GM12872 (cell line): ENCODE data around the gene IFIT1B.

Experiments
- CTCF ChIP-seq: IDR thresholded peaks from 3 replicates; pipeline ENCODE4 v1.5.1; 2011; ENCODE audit warnings: low read depth, mild to moderate bottlenecking, low read length, moderate library complexity; ENCODE audit not compliant: insufficient read depth

IFIT1B gene, protein sequence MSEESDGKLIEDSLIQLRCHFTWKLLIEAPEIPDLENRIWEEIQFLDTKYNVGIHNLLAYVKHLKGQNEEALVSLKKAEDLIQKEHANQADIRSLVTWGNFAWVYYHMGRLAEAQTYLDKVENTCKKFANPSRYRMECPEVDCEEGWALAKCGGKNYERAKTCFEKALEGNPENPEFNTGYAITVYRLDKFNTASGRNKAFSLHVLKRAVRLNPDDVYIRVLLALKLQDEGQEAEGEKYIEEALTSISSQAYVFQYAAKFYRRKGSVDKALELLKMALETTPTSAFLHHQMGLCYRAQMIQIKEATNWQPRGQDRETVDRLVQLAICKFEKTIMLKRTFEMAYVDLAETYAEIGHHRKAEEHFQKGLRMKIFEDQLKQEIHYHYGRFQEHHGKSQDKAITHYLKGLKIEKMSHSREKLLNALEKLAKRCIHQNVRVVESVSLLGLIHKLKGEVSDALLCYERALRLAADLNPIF

DNA sequence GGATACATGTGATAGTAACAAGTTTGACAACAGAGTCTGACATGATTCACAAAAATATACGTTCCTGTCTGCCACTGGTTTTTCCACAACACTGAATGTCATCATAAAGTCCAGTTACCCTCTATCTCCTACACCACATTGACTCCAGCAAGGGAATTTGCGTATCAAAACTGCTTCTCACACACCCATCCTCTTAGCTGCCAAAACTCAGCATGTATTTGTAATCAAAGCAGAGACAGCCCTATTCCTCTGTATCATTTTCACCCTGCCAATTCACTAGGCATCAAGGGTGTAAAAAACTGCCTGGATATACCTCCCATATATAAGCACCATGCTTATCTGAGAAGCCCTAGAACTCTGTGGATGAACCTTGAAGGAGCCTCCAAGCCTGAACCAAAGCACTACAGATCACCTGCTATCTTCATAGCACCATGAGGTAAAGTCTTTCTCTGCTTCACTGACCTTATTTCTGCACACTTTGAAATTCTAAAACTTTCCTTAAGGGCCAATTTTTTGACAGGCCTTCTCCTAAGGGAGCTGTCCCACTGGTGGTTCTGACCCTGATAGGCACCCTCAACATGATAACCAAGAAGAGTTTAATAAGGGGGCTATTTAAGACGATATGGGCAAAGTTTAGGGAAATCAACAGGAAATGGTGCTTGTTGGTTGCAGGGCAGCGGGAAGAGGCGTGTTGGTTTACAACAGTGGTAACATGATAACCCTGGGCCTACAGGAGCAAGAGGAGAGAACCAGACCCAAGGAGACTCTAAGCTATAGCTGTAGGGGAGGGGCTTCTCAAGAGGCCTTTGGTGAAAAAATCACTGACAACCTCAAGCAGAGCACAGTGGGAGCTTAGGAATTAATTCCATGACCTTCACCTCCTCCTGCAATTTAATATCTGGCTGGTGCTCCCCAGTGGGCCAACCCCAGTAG, at the start of gene IFIT1B:
Gene IFIT1B (plus strand): TSS at position 352 of the 933 bp plus-strand sequence. CDS start 80 bp downstream, at position 432.
- TF ChIP-seq CTCF = no peak

DNA sequence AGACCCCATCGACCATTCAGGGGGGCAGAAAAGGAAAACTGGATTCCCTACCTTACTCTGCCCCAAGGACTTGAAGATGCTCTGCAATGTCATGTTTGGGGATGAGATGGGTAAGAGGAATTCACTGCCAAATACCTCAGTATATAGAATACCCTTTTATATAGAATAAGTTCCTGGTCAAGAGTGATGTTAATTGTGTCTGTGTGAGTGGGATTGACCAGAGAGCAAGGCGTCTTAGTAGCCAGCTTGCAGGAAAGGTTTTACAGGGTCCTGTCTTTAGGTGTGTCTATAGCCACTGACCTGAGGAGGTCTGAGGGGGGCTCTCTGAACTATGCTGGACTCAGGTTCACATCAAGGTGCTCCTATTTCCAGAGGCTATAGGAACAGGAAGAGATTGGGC, 48.7 kb upstream of the IFIT1B start:
- no peak for TF ChIP-seq CTCF

DNA sequence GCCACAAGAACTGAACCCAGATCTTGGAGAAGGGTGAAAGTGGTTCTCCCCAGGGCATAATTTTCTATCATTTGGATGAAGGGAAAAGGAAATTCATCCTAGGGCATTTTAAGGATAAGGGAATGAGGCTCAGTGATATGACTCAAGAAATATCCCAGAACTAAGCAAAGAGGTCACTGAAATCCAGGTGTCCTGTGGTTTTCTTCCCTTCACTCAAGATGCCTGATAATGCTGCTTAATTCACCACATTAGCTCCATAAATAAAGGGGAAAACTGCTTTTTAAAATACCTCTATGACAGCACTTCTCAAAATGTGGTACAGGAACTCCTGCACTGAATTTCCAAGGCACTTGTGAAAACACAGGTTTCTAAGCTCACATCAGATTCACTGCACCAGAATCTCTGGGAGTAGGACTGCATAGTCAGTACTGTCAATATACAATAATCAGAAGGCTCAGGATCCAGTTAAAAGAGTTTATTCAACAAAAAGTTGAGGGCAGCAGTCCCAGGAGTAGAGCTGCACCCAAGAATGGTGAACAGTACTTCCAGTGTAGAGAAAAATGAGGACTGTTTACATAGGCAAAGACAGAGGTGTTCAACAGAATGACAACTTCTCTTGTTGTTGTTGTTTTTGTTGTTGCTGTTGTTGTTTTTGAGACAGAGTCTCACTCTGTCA, 47.2 kb upstream of the IFIT1B start:
- TF ChIP-seq CTCF = no peak

DNA sequence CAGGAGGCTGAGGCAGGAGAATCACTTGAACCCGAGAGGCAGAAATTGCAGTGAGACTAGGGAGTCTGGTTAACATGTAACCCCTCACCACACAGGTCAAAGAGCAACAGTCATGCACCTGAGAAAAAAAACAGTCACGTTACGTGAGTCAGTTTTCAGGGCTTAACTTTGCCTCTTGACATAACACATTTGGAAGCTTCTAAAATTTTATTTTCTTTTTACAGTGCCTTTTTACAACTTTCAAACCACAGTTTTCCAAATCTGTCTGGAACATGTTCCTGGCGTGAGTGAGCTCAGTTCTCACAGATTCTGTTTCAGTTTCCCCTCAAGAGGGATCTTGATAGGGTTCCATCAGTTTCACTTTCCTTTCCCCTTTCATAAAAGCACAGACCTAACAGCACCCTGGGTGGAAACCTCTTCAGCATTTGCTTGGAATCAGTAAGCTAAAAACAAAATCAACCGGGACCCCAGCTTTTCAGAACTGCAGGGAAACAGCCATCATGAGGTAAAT, 45.7 kb upstream of the IFIT1B start:
- TF ChIP-seq CTCF = no peak

- no peak for TF ChIP-seq CTCF
Observed at GRCh38 chr10:89335226-89335625, 42.6 kb upstream of the IFIT1B start.

DNA sequence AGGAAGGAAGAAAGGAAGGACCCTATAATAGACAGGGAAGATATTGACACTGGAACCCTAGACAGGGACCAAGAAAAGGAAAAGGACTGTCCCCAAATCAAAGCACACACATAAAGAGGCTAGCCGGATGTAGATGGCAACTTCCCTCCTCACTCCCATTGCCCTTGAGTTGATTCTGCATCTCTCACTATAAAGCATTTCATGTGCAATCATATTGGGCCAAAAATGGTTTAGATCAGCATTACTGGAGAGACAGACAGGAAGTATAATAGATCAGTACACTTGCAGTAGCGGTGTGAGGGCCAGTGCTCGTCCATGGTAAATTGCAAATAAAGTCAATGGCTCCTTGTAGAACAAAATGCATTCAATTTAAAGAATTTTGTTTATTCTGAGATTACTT, 41.6 kb upstream of the IFIT1B start:
- TF ChIP-seq CTCF = no peak
